Liver (tissue), 9 donors: ENCODE measurements around the gene EZH1. TPM values are rescaled to one million over a fixed set of nuclear protein-coding genes. Genes with fewer than 3 reads are reported as not detected.

Experiments
- DNase-seq: peaks from one replicate; pipeline ENCODE4 v3.0.0-alpha.2; 2017; ENCODE audit warnings: low spot score
- H3K27ac ChIP-seq, 2 donors: one replicate each; pipeline ENCODE4 v1.7.0; 2013; ENCODE audit warnings: inconsistent platforms in 2 of 2, low read length in 2 of 2, control low read depth in 1 of 2, low read depth in 1 of 2, mild to moderate bottlenecking in 1 of 2
- H3K27me3 ChIP-seq, 4 donors: one replicate each; pipeline versions ENCODE4 v1.6.1 to v1.7.0; 2013; ENCODE audit warnings: low read length in 3 of 4, inconsistent platforms in 1 of 4, mild to moderate bottlenecking in 1 of 4, moderate library complexity in 1 of 4; ENCODE audit not compliant: control insufficient read depth in 4 of 4, insufficient read depth in 4 of 4
- H3K36me3 ChIP-seq, 4 donors: one replicate each; pipeline versions ENCODE4 v1.6.1 to v1.7.0; 2013; ENCODE audit warnings: low read length in 3 of 4, mild to moderate bottlenecking in 3 of 4, low read depth in 1 of 4, moderate library complexity in 1 of 4; ENCODE audit not compliant: control insufficient read depth in 4 of 4, insufficient read depth in 3 of 4
- H3K4me1 ChIP-seq, 4 donors: one replicate each; pipeline versions ENCODE4 v1.6.1 to v1.7.0; 2013; ENCODE audit warnings: low read length in 3 of 4, mild to moderate bottlenecking in 3 of 4, moderate library complexity in 1 of 4; ENCODE audit not compliant: control insufficient read depth in 4 of 4, insufficient read depth in 4 of 4
- H3K4me3 ChIP-seq, 3 donors: one replicate each; pipeline versions ENCODE4 v1.6.1 to v1.7.0; 2013; ENCODE audit warnings: low read length in 3 of 3, control low read depth in 1 of 3, low read depth in 1 of 3, mild to moderate bottlenecking in 1 of 3
- H3K9ac ChIP-seq, 2 donors: one replicate each; pipeline ENCODE4 v1.7.0; 2013; ENCODE audit warnings: low read length in 2 of 2, mild to moderate bottlenecking in 2 of 2, moderate library complexity in 2 of 2, control low read depth in 1 of 2, low read depth in 1 of 2
- H3K9me3 ChIP-seq, 4 donors: one replicate each; pipeline versions ENCODE4 v1.6.1 to v1.7.0; 2013; ENCODE audit warnings: low read length in 3 of 4; ENCODE audit not compliant: control insufficient read depth in 4 of 4
- EGR1 ChIP-seq, 2 donors: IDR thresholded peaks; 2 replicates each; pipeline ENCODE4 v1.6.1; 2016 to 2018; ENCODE audit warnings: antibody characterized with exemption in 2 of 2, low read depth in 2 of 2
- FOXA1 ChIP-seq: IDR thresholded peaks from 2 replicates; pipeline ENCODE4 v1.6.1; 2016; ENCODE audit warnings: antibody characterized with exemption
- FOXA2 ChIP-seq: IDR thresholded peaks from 2 replicates; pipeline ENCODE4 v1.6.1; 2016; ENCODE audit warnings: antibody characterized with exemption
- HNF4A ChIP-seq, 2 donors: conservative IDR thresholded peaks; 2 replicates each; pipeline ENCODE4 v1.6.1; 2016; ENCODE audit warnings: antibody characterized with exemption in 2 of 2, mild to moderate bottlenecking in 2 of 2
- HNF4G ChIP-seq: IDR thresholded peaks from 2 replicates; pipeline ENCODE4 v1.6.1; 2016; ENCODE audit warnings: antibody characterized with exemption
- JUND ChIP-seq, 2 donors: IDR thresholded peaks; 2 replicates each; pipeline ENCODE4 v1.6.1; 2016; ENCODE audit warnings: antibody characterized with exemption in 2 of 2
- NR2F2 ChIP-seq: IDR thresholded peaks from 2 replicates; pipeline ENCODE4 v1.6.1; 2016; ENCODE audit warnings: antibody characterized with exemption
- RAD21 ChIP-seq, 2 donors: IDR thresholded peaks; 2 replicates each; pipeline ENCODE4 v1.6.1; 2016; ENCODE audit warnings: antibody characterized with exemption in 2 of 2, mild to moderate bottlenecking in 2 of 2
- RXRA ChIP-seq, 2 donors: IDR thresholded peaks; 2 replicates each; pipeline ENCODE4 v1.6.1; 2017 to 2018; ENCODE audit warnings: antibody characterized with exemption in 2 of 2, mild to moderate bottlenecking in 1 of 2
- SP1 ChIP-seq: IDR thresholded peaks from 2 replicates; pipeline ENCODE4 v1.6.1; 2018; ENCODE audit warnings: antibody characterized with exemption, mild to moderate bottlenecking
- TAF1 ChIP-seq: conservative IDR thresholded peaks from 2 replicates; pipeline ENCODE4 v1.6.1; 2016; ENCODE audit warnings: antibody characterized with exemption, mild to moderate bottlenecking
- WGBS: extraction: QIAGEN DNeasy Blood & Tissue Kit; methylation state at CpG from one replicate; pipeline ENCODE4 v1.1.7; 2013; 5-methylcytosine and 5-hydroxymethylcytosine counted together
- polyA plus RNA-seq, 2 donors: library from polyadenylated mRNA; stranded (reverse) in 1 of 2; unstranded in 1 of 2; fragments of 200-250 nt in 1 of 2; fragments of >200 nt in 1 of 2; fragmentation: Nextera tagmentation in 1 of 2; extraction: Ambion mirVana in 1 of 2; gene quantifications; one replicate each; pipeline versions ENCODE4 v1.2.1 to v1.2.3, GENCODE V29; 2013 to 2015
- total RNA-seq, 2 donors: library from RNA; depleted of rRNA; stranded (reverse); fragments of >200 nt; gene quantifications; one replicate each; pipeline ENCODE4 v1.2.3, GENCODE V29; 2014
- TF ChIP-seq, protein P1 (sequence below): fragments of 150-350 bp; IDR thresholded peaks from 2 replicates; pipeline ENCODE4 v1.5.1; 2017; ENCODE audit warnings: improper control_type of control experiment, low read depth, low read length; ENCODE audit not compliant: missing input control
- TF ChIP-seq, protein P2 (sequence below): IDR thresholded peaks from 2 replicates; pipeline ENCODE4 v1.6.1; 2016; ENCODE audit warnings: antibody characterized with exemption
- TF ChIP-seq, protein P3 (sequence below): IDR thresholded peaks from 2 replicates; pipeline ENCODE4 v1.6.1; 2016; ENCODE audit warnings: antibody characterized with exemption, mild to moderate bottlenecking
- TF ChIP-seq, protein P4 (sequence below): IDR thresholded peaks from 2 replicates; pipeline ENCODE4 v1.6.1; 2016; ENCODE audit warnings: antibody characterized with exemption
- donor health status: healthy.
- donor health status: healthy.
- donor health status: healthy.
- donor health status: healthy.
- donor health status: healthy.

EZH1 gene
- total and polyA plus RNA-seq, 4 donors: 4.3 to 18.3 (median 10.9) TPM

DNA sequence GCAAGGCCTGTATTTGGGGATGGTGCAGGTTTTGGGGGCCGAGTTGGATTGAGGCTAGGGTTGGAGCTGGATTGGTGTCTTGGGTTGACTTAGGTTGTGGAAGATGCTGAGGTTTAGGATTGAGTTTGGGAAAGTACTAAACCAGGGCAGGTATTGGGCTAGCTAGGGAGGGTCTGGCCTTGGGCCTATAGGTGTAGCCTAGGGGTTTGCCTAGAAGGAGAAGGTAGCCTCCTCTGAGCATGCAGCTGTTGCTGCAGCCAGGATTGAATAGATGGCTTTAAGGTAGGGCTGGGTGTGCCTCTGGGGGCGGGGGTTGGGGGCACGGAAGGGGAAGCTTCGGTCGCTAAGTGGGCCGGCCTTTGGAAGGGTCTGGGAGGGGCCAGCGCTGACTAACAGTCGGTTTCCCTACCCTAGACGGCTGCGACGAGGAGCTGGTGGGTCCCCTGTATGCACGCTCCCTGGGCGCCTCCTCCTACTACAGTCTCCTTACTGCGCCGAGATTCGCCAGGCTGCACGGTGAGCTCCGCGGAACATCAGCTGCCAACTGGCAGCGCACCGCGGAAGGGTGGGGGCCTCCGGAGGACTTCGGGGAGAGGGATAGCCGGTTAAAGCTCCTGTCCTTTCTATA lies 61.3 kb downstream of the EZH1 start (continued):
- TF ChIP-seq FOXA1 (no peak), NR2F2 (no peak)

DNA sequence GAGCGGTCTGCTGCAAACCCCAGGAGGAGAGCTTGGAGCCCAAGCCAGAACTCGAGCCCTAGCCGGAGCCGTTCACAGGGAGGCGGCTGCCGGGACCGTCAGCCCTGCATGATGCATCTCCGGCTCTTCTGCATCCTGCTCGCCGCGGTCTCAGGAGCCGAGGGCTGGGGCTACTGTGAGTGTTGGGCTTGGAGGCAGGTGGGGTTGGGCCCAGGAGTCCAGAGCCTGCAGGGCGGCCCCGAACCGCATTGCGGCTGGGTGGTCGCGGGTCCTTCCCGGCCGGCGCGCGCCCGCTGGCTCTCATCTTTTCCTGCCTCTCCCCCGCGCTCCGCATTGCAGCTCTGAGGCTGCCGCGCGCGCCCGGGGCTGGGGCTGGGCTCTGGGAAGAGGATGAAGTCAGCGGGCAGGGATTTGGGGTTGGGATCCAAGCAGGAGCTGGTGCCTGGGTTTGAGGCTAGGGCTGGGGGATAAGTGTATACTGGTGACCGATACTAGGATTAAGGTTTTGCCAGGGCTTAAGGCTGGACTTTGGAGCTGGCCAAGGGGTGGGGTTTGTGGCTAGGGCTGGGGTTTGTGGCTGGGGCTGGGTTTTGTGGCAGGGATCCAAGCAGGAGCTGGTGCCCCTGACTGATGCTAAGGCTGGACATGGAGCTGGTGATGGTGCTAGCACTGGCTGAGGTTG lies 62.0 kb downstream of the EZH1 start:
- TF ChIP-seq HNF4A (conservative IDR thresholded peaks at IDR 0.05): peak in 1 of 2 donors; percentile 36
- no peak for TF ChIP-seq TAF1
- TF ChIP-seq FOXA2: no peak
- TF ChIP-seq, protein P1, sequence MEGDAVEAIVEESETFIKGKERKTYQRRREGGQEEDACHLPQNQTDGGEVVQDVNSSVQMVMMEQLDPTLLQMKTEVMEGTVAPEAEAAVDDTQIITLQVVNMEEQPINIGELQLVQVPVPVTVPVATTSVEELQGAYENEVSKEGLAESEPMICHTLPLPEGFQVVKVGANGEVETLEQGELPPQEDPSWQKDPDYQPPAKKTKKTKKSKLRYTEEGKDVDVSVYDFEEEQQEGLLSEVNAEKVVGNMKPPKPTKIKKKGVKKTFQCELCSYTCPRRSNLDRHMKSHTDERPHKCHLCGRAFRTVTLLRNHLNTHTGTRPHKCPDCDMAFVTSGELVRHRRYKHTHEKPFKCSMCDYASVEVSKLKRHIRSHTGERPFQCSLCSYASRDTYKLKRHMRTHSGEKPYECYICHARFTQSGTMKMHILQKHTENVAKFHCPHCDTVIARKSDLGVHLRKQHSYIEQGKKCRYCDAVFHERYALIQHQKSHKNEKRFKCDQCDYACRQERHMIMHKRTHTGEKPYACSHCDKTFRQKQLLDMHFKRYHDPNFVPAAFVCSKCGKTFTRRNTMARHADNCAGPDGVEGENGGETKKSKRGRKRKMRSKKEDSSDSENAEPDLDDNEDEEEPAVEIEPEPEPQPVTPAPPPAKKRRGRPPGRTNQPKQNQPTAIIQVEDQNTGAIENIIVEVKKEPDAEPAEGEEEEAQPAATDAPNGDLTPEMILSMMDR: no peak
- TF ChIP-seq RAD21 (IDR thresholded peaks at IDR 0.05): no peak
- TF ChIP-seq JUND (IDR thresholded peaks at IDR 0.05): no peak
- TF ChIP-seq, protein P2, sequence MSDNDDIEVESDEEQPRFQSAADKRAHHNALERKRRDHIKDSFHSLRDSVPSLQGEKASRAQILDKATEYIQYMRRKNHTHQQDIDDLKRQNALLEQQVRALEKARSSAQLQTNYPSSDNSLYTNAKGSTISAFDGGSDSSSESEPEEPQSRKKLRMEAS: no peak
- Histone ChIP-seq H3K27ac (peak overlapping the region; percentile 4 to 38), H3K36me3 (no peaks in the 10 kb centered on the region), H3K9ac (no peak overlapping the region), H3K9me3 (no peaks in the 10 kb centered on the region), H3K27me3 (peaks cover 0 to 11% (median 0%) of the 10 kb centered on the region in 4 donors), H3K4me1 (peaks cover 14 to 47% (median 28%) of the 10 kb centered on the region in 4 donors), H3K4me3 (peak overlapping the region in 1 of 3 donors; percentile 12)
- 2% methylated on average over 34 of the region's 34 CpGs for WGBS
- DNase-seq: no peak

DNA sequence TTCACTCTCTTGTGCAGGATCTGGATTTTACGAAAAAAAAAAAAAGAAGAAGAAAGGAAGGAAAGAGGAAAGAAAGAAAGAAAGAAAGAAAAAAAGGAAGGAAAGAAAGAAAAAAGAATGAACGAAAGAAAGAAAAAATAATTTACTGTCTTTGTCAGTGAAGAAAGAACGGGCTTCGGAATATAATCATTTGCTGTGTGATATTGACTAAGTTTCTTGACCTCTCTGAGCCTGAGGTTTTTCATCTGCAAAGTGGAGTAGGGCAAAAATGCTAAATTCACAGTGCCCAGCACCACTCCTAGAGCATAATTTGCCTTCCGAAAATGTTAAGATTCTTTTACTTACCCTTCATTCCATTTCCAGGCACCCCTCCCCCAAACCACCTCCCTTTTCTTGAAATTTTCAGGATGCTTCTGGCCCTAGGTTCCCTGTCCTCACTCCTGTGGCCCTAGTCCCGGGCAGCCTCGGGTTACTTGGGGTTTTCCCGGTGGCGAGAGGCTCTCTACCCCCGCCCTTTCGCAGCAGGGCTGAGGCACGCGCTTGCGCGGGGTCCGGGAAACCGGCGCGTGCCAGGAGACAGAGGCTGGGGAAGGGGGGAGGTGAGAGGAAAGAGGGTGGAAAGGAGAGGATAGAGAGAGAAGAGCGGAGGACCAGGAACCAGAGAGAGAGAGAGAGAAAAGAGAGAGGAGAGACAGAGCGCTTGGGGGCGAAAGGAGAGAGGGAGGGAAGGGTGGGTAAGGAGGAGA lies 62.7 kb downstream of the EZH1 start, which contains the start of gene CNTNAP1:
Gene CNTNAP1, plus strand, starts transcription at position 556 of the 746 bp plus-strand sequence. CDS start 299 bp downstream, outside the sequence.
- Histone ChIP-seq H3K27ac (peak within 1 kb of the TSS; percentile 4 to 38), H3K36me3 (no peaks in the 10 kb centered on the region), H3K4me1 (peaks cover 17 to 53% (median 34%) of the 10 kb centered on the region in 4 donors), H3K4me3 (peak within 1 kb of the TSS in 1 of 3 donors; percentile 12), H3K9ac (no peak within 1 kb of the TSS), H3K27me3 (peaks cover 0 to 8% (median 0%) of the 10 kb centered on the region in 4 donors), H3K9me3 (no peaks in the 10 kb centered on the region)
- WGBS: 9% methylated on average over 22 of the region's 22 CpGs
- no peak for DNase-seq
- TF ChIP-seq NR2F2 (no peak), EGR1 (IDR thresholded peaks at IDR 0.05; ENCODE audit: low read depth in 2 of 2) (no peak)

DNA sequence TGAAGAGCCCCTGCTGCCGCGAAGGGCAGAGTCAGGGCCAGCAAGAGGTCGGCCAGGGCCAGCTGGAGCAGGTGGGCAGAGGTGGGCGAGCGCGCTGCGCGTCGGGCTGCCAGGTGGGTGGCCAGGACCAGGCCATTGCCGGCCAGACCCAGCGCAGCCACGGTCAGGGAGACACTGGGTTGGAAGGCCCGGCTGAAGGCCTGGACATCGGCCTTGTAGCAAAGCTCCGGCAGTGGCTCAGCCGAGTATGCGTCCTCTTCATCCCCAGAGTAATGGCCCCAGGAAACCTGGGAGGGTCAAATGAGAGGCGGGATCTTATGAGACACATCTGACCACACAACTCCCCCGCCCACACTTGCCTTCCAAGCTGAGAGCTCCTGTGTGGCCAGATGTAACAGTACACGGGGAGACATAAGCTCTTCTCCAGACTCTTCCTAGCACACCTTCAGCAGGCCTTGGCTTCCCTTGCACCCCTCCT lies 64.5 kb downstream of the EZH1 start:
- Histone ChIP-seq H3K4me1 (peaks cover 20 to 66% (median 37%) of the 10 kb centered on the region in 4 donors), H3K36me3 (no peaks in the 10 kb centered on the region), H3K9ac (no peak overlapping the region), H3K9me3 (no peaks in the 10 kb centered on the region), H3K27me3 (peaks cover 0 to 3% (median 0%) of the 10 kb centered on the region in 4 donors), H3K4me3 (peak overlapping the region in 1 of 3 donors; percentile 51), H3K27ac (peak overlapping the region; percentile 67 to 82)
- DNase-seq: no peak
- WGBS: 69% methylated on average over 20 of the region's 20 CpGs
- TF ChIP-seq NR2F2 (no peak), RXRA (IDR thresholded peaks at IDR 0.05) (no peak), SP1 (no peak), FOXA1 (no peak), JUND (IDR thresholded peaks at IDR 0.05) (no peak), HNF4G (no peak)
- TF ChIP-seq, protein P1: no peak
- TF ChIP-seq, protein P3, sequence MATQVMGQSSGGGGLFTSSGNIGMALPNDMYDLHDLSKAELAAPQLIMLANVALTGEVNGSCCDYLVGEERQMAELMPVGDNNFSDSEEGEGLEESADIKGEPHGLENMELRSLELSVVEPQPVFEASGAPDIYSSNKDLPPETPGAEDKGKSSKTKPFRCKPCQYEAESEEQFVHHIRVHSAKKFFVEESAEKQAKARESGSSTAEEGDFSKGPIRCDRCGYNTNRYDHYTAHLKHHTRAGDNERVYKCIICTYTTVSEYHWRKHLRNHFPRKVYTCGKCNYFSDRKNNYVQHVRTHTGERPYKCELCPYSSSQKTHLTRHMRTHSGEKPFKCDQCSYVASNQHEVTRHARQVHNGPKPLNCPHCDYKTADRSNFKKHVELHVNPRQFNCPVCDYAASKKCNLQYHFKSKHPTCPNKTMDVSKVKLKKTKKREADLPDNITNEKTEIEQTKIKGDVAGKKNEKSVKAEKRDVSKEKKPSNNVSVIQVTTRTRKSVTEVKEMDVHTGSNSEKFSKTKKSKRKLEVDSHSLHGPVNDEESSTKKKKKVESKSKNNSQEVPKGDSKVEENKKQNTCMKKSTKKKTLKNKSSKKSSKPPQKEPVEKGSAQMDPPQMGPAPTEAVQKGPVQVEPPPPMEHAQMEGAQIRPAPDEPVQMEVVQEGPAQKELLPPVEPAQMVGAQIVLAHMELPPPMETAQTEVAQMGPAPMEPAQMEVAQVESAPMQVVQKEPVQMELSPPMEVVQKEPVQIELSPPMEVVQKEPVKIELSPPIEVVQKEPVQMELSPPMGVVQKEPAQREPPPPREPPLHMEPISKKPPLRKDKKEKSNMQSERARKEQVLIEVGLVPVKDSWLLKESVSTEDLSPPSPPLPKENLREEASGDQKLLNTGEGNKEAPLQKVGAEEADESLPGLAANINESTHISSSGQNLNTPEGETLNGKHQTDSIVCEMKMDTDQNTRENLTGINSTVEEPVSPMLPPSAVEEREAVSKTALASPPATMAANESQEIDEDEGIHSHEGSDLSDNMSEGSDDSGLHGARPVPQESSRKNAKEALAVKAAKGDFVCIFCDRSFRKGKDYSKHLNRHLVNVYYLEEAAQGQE: no peak
- TF ChIP-seq, protein P4, sequence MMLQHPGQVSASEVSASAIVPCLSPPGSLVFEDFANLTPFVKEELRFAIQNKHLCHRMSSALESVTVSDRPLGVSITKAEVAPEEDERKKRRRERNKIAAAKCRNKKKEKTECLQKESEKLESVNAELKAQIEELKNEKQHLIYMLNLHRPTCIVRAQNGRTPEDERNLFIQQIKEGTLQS: no peak
